Muscle layer of colon (tissue), 2 donors: Measurements from ENCODE around the gene SMARCE1.

Experiments
- H3K27ac ChIP-seq: one replicate; pipeline ENCODE4 v1.7.0; 2013; ENCODE audit warnings: low read depth, mild to moderate bottlenecking, low read length, moderate library complexity
- H3K27me3 ChIP-seq, 2 donors: one replicate each; pipeline ENCODE4 v1.7.0; 2013; ENCODE audit warnings: low read length in 2 of 2, mild to moderate bottlenecking in 2 of 2; ENCODE audit not compliant: insufficient read depth in 2 of 2, control insufficient read depth in 1 of 2
- H3K36me3 ChIP-seq: one replicate; pipeline ENCODE4 v1.7.0; 2013; ENCODE audit warnings: mild to moderate bottlenecking, low read length; ENCODE audit not compliant: insufficient read depth
- H3K4me1 ChIP-seq: one replicate; pipeline ENCODE4 v1.7.0; 2013; ENCODE audit warnings: mild to moderate bottlenecking, low read length; ENCODE audit not compliant: insufficient read depth
- H3K4me3 ChIP-seq, 2 donors: one replicate each; pipeline ENCODE4 v1.7.0; 2013; ENCODE audit warnings: low read length in 2 of 2, low read depth in 1 of 2, mild to moderate bottlenecking in 1 of 2, moderate library complexity in 1 of 2
- H3K9ac ChIP-seq: one replicate; pipeline ENCODE4 v1.7.0; 2013; ENCODE audit warnings: low read length
- H3K9me3 ChIP-seq: one replicate; pipeline ENCODE4 v1.7.0; 2013; ENCODE audit warnings: mild to moderate bottlenecking, low read length
- donor health status: abdominal sarcoma.
- donor health status: Adenocarcinoma of cecum.

Gene SMARCE1

DNA sequence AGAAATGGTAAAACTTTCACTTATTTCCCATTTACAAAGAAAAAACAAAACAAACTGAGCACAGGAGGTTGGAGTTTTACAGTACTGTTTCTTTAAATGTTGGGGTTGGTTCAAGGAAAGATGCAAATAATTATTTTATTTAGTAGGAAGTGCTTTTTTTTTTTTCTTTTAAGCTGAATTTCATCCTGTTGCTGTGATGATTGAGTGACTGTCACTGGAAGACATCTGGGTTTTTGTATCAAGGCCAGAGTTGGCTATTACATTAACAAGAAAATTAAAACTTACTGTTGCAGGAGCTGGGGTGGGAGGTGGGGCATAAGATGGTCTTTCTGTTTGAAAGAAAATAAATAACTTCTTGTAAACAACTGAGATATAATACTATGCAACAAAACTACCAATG lies 2.3 kb downstream of the SMARCE1 start:
- H3K9ac ChIP-seq: no peak overlapping the region
- peaks cover 34% of the 10 kb centered on the region for H3K4me1 ChIP-seq
- no peak overlapping the region for H3K4me3 ChIP-seq
- H3K9me3 ChIP-seq: no peaks in the 10 kb centered on the region
- peaks cover 36% of the 10 kb centered on the region for H3K36me3 ChIP-seq
- no peaks in the 10 kb centered on the region for H3K27me3 ChIP-seq
- H3K27ac ChIP-seq: no peak overlapping the region

DNA sequence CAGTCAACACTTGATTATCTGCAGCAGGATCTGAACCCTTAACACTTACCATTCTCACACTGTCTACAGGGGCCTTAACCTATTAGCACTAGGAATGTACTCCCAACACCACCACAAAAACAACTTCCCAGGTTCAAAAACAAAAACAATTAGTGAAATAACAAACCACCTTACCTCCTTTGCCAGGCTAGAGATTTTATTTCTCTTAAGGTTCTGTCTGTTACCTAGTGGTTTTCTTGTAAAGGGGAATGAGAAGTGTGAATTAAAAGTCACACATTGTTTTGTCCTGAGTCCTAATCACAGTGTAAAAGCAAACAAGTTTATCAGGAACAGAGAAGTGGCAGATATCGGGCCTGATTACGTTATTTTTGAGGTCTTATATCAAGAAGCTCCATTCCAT lies 9.7 kb downstream of the SMARCE1 start:
- no peaks in the 10 kb centered on the region for H3K27me3 ChIP-seq
- H3K9me3 ChIP-seq: no peaks in the 10 kb centered on the region
- H3K4me3 ChIP-seq: no peak overlapping the region
- no peak overlapping the region for H3K9ac ChIP-seq
- H3K36me3 ChIP-seq: peaks cover 69% of the 10 kb centered on the region
- H3K27ac ChIP-seq: no peak overlapping the region
- H3K4me1 ChIP-seq: no peaks in the 10 kb centered on the region

DNA sequence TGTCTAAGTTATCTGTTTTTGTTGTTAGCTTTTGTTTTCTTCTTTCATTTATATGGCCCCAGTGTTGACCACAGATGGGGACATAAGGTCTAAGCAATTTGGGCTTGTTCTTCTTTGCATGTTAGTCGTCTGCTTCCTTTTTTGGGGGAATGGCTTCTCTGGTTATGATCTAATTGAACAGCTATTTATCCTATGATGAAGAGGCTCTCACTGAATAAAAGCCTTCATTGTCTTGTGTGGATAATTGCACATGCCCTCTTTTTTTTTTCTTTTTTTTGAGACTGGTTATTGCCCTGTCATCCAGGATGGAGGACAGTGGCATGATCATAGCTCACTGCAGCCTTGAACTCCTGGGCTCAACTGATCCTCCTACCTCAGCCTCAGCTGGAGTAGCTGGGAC lies 13.7 kb downstream of the SMARCE1 start:
- no peaks in the 10 kb centered on the region for H3K9me3 ChIP-seq
- no peak overlapping the region for H3K4me3 ChIP-seq
- no peaks in the 10 kb centered on the region for H3K27me3 ChIP-seq
- peaks cover 83% of the 10 kb centered on the region for H3K36me3 ChIP-seq
- H3K4me1 ChIP-seq: no peaks in the 10 kb centered on the region
- no peak overlapping the region for H3K27ac ChIP-seq
- no peak overlapping the region for H3K9ac ChIP-seq

DNA sequence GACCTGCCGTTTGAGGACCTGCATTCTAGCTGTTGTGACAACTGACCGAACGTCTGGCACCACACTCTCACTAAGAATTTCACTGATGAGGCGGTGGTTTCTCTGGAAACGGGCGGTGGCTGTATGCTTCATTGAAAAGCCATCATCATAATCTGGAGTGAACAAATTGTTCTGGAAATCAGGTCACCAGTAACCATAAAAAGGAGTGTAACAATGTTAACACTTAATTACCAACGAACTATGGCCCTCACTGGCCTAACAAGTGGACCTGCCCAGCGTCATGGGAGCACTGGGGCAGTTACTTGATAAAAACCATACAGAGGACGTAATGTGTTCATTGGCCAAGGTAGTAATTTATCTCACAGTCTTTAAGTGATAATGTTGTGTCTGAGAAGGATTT lies 15.4 kb downstream of the SMARCE1 start:
- peaks cover 79% of the 10 kb centered on the region for H3K36me3 ChIP-seq
- no peak overlapping the region for H3K27ac ChIP-seq

DNA sequence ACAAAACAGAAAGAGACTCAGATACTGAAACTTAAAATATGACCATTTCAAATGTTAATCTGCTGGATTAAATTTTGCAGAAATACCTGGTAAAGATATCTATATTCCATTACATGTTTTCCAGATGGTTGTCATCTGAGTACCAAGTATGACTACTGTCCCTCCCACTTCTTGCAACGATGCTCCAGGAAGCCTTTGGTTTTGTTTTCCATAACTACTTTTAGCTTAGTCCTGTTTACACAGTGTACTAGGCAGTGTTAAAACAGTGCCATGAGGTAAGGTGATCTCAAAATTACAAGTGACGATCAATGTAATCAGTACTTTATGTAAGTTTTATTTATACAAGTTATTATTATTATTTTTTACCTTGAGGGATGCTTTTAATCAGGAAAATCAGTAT lies 17.8 kb downstream of the SMARCE1 start:
- no peaks in the 10 kb centered on the region for H3K27me3 ChIP-seq
- H3K9me3 ChIP-seq: no peaks in the 10 kb centered on the region
- H3K4me1 ChIP-seq: no peaks in the 10 kb centered on the region
- H3K9ac ChIP-seq: no peak overlapping the region
- peaks cover 56% of the 10 kb centered on the region for H3K36me3 ChIP-seq
- H3K27ac ChIP-seq: no peak overlapping the region
- H3K4me3 ChIP-seq: no peak overlapping the region

More for the DNA sequence above, 15.4 kb downstream of the SMARCE1 start:
- no peak overlapping the region for H3K9ac ChIP-seq
- no peaks in the 10 kb centered on the region for H3K27me3 ChIP-seq
- H3K4me1 ChIP-seq: no peaks in the 10 kb centered on the region
- no peak overlapping the region for H3K4me3 ChIP-seq
- no peaks in the 10 kb centered on the region for H3K9me3 ChIP-seq

DNA sequence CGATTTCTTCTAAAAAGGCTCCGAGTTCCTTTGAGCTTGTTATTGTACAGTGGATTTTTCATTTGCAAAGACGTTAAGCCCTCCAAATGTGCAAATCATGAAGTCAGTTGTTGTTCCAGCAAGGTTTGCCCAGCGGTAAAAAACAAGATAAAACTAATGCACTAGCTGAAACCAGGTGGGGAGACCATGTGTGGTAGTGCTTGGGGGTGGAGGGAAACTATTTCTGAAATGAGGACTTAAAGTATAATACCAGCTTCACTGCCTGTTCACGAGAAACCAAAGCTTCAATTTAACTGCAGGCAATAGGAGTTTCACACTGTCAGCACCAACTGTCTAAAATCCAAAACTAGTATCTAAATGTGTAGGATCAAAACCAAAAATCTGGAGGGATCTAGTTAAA lies 22.3 kb downstream of the SMARCE1 start:
- Histone ChIP-seq H3K27me3 (no peaks in the 10 kb centered on the region), H3K27ac (no peak overlapping the region), H3K9ac (no peak overlapping the region), H3K4me1 (no peaks in the 10 kb centered on the region), H3K4me3 (no peak overlapping the region), H3K9me3 (no peaks in the 10 kb centered on the region), H3K36me3 (peaks cover 11% of the 10 kb centered on the region)

DNA sequence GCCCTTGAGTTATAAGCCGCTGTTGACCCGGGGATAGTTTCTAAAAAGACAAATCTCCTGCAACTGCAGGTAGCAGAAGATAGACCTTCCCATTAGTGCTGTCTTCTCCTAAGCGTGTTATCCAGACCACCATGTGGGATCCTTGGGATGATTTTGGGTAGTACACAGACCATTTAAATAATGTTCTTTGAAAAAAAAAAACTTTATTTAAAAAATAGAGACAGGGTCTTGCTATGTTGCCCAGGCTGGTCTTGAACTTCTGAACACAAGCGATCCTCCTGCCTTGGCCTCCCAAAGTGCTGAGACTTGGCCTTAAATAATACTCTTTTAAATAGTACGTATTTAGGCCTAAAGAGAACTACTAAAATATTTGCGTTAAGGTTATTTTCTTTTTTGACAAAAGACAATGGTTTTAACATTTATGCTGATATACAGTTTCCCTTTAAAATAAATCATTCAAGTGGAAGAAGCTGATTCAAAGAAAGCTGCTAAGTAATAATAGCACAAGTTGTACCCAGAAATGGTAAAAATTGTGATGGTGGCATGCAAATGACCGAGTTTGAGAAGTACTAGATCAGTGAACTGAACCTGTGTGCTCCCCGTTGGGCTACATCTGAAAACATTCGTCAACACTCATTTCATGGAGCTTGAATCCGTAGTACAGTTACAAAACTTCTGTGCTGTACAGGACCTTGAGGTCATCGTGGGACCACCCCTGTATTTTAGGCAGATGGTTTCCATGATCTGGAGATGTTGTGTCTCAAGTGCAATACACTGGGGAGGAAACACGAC lies 24.0 kb downstream of the SMARCE1 start:
- Histone ChIP-seq H3K36me3 (no peaks in the 10 kb centered on the region), H3K4me3 (no peak overlapping the region), H3K9me3 (no peaks in the 10 kb centered on the region), H3K27ac (no peak overlapping the region), H3K27me3 (no peaks in the 10 kb centered on the region), H3K4me1 (no peaks in the 10 kb centered on the region), H3K9ac (no peak overlapping the region)

DNA sequence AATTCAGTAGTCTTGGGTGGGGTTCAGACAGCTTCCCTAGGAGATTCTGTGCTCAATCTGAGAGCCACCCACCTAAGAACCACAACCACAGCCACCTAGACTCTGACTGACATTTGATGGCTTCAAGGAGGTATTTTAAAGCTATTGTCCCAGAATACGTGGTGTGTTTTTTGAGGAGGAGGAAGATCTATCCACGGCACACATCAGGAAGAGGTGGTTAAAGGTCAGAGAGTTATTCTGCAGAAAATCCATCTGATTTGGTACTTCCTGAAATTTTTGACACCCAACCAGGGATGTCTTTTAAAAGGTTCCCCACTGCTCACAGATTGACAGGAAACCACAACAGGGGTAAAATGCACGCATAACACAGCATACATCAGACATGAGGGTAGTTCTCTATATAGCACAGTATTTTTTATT lies 25.1 kb downstream of the SMARCE1 start:
- H3K9me3 ChIP-seq: no peaks in the 10 kb centered on the region
- no peaks in the 10 kb centered on the region for H3K27me3 ChIP-seq
- H3K9ac ChIP-seq: no peak overlapping the region
- no peak overlapping the region for H3K4me3 ChIP-seq
- H3K36me3 ChIP-seq: no peaks in the 10 kb centered on the region
- H3K4me1 ChIP-seq: no peaks in the 10 kb centered on the region
- H3K27ac ChIP-seq: no peak overlapping the region

DNA sequence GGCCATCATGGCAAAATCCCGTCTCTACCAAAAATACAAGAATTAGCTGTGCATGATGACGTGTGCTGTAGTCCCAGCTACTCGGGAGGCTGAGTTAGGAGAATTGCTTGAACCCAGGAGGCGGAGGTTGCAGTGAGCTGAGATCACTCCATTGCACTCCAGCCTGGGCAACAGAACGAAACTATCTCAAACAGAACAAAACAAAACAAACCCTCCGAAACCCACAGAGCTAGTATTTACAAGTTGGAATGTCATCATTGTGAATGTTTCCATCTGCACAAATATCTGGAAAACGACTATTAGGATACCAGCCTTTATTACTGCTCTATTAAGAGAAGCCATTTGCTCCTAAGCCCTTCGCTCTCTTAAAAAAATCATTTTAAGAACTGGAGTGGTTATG lies 26.0 kb downstream of the SMARCE1 start:
- H3K9me3 ChIP-seq: no peaks in the 10 kb centered on the region
- H3K27ac ChIP-seq: no peak overlapping the region
- H3K36me3 ChIP-seq: no peaks in the 10 kb centered on the region
- H3K4me3 ChIP-seq: no peak overlapping the region
- no peaks in the 10 kb centered on the region for H3K4me1 ChIP-seq
- H3K27me3 ChIP-seq: no peaks in the 10 kb centered on the region
- no peak overlapping the region for H3K9ac ChIP-seq

DNA sequence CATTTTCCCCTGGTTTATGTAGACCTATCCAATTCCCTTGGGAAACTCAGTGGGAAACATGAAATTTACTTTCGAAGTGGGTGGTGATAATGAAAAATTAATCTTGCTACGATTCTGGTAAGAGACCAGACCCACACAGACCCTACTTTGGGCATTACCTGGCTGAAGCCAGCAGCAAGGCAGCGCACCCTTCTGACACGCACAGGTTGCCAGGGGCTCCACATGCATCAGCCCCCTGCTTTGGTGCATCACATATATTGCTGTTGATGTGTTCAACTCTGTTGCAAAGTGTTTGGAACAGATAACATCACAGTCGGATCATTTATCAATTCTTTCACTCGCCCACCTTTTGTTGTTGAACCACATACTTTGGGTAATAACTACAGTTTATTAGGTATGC lies 26.6 kb downstream of the SMARCE1 start:
- H3K27me3 ChIP-seq: no peaks in the 10 kb centered on the region
- no peak overlapping the region for H3K4me3 ChIP-seq
- no peak overlapping the region for H3K27ac ChIP-seq
- H3K9ac ChIP-seq: no peak overlapping the region
- no peaks in the 10 kb centered on the region for H3K36me3 ChIP-seq
- H3K9me3 ChIP-seq: no peaks in the 10 kb centered on the region
- H3K4me1 ChIP-seq: no peaks in the 10 kb centered on the region

DNA sequence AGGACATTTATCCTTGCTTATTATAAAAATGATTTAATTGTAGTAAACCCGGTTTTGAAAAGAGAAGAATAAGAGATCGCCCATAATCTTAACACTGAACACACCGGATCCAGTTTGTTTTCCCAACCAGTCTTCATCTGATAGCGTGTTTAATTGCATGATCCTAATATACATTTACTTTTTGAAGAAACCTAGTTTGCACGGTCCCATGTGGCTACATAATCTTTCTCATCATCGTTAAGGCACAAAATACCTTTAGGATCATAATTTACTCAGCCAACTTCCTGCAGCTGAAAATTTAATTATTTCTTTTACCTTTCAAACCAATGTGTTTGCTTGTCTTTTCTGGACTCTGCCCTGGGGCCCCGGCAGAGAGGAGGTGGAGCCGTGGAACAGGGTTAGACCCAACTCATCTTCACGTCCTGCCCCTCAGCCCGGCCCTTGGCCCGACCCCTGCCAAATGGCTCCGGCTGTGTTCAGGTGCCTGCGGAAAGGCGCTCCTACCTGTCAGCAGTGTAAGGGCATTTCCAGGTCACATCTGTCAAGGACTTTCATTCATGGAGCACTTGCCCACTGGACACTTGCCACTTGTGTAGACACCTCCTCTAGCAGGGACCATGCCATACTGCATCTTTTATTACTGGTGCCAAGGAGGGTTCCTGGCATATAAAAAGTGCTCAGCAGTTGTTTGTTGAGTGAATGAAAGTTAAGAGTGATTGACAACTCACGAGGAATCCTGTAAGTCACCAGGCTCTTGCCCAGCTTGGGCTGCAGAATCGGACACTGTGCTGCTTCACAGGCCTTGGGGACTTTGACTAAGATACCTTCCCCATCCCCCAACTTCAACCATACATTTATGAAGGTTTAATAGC lies 28.6 kb downstream of the SMARCE1 start:
- Histone ChIP-seq H3K4me1 (no peaks in the 10 kb centered on the region), H3K4me3 (no peak overlapping the region), H3K9ac (no peak overlapping the region)

More for the DNA sequence above, 28.6 kb downstream of the SMARCE1 start:
- no peaks in the 10 kb centered on the region for H3K9me3 ChIP-seq
- H3K36me3 ChIP-seq: no peaks in the 10 kb centered on the region
- H3K27ac ChIP-seq: no peak overlapping the region
- no peaks in the 10 kb centered on the region for H3K27me3 ChIP-seq
